CD4-positive, alpha-beta T cell (primary cell): Measurements from ENCODE around the gene XPO5. TPM values are rescaled to one million over a fixed set of nuclear protein-coding genes. Genes with fewer than 3 reads are reported as not detected.

Experiments used
- ATAC-seq: fragments of 200-7000 bp; cut with Tn5 transposase; one replicate; pipeline ENCODE4 v1.10.0; 2022; ENCODE audit warnings: mild to moderate bottlenecking; ENCODE audit not compliant: poor library complexity
- CTCF ChIA-PET: fragments of 350-600 bp; sonication (Branson Sonifier 250); formaldehyde crosslinking; loops from one replicate; lab custom pipeline; 2021; ENCODE audit warnings: antibody characterized with exemption, inconsistent platforms; lab: Charles Lee
- POLR2A ChIA-PET: fragments of 350-600 bp; sonication (Branson Sonifier 250); formaldehyde crosslinking; loops from one replicate; lab custom pipeline; 2021; ENCODE audit warnings: antibody characterized with exemption, inconsistent platforms; lab: Charles Lee
- DNase-seq, 14 experiments: peaks; one replicate each; pipeline ENCODE4 v3.0.0-alpha.2; 2013 to 2020; ENCODE audit warnings: mixed read lengths in 2 of 14
- H3K27ac ChIP-seq, 2 donors: one replicate each; pipeline versions ENCODE4 v1.5.1 to v1.7.0; 2013; ENCODE audit warnings: low read length in 2 of 2, low read depth in 1 of 2, mild to moderate bottlenecking in 1 of 2
- H3K27me3 ChIP-seq, 2 experiments: 1 replicate in 1 of 2; 2 replicates in 1 of 2; pipeline versions ENCODE4 v1.6.1 to v1.7.0; 2013; ENCODE audit warnings: low read length in 2 of 2, control low read depth in 1 of 2, mild to moderate bottlenecking in 1 of 2, moderate library complexity in 1 of 2; ENCODE audit not compliant: insufficient read depth in 2 of 2, control insufficient read depth in 1 of 2
- H3K36me3 ChIP-seq: one replicate; pipeline ENCODE4 v1.6.1; 2013; ENCODE audit warnings: low read length, control low read depth; ENCODE audit not compliant: insufficient read depth
- H3K4me1 ChIP-seq: one replicate; pipeline ENCODE4 v1.6.1; 2013; ENCODE audit warnings: low read length, control low read depth; ENCODE audit not compliant: insufficient read depth
- H3K4me3 ChIP-seq: one replicate; pipeline ENCODE4 v1.5.1; 2013; ENCODE audit warnings: mild to moderate bottlenecking, low read length, moderate library complexity
- H3K9me3 ChIP-seq, 2 experiments: 1 replicate in 1 of 2; 2 replicates in 1 of 2; pipeline versions ENCODE4 v1.6.1 to v1.7.0; 2013; ENCODE audit warnings: low read length in 2 of 2, mild to moderate bottlenecking in 2 of 2, control low read depth in 1 of 2, moderate library complexity in 1 of 2; ENCODE audit not compliant: control insufficient read depth in 1 of 2, insufficient read depth in 1 of 2
- H3K27ac Mint-ChIP-seq: one replicate; pipeline ENCODE4 v1.8.0; 2020; ENCODE audit warnings: mixed read lengths
- H3K27me3 Mint-ChIP-seq: one replicate; pipeline ENCODE4 v1.8.0; 2021; ENCODE audit warnings: mixed read lengths
- H3K36me3 Mint-ChIP-seq: one replicate; pipeline ENCODE4 v1.8.0; 2021; ENCODE audit warnings: low read depth, mixed read lengths
- H3K4me1 Mint-ChIP-seq: one replicate; pipeline ENCODE4 v1.8.0; 2021; ENCODE audit warnings: low read depth, mixed read lengths
- H3K4me3 Mint-ChIP-seq: one replicate; pipeline ENCODE4 v1.8.0; 2020; ENCODE audit warnings: mild to moderate bottlenecking, mixed read lengths
- H3K9me3 Mint-ChIP-seq: one replicate; pipeline ENCODE4 v1.8.0; 2020; ENCODE audit warnings: mixed read lengths
- CTCF ChIP-seq: fragments of 200-600 bp; IDR thresholded peaks from one replicate; pipeline ENCODE4 v1.8.0; 2022; ENCODE audit warnings: antibody characterized with exemption, mild to moderate bottlenecking
- intact Hi-C, 2 experiments: fragments of 100-400 bp; cut with DNase I in 1 of 2; cut with micrococcal nuclease in 1 of 2; formaldehyde crosslinking; loops; one replicate each; pipeline versions ENCODE4 v1.15.1 to v1.9.0; 2023 to 2025; cut with DNase I, micrococcal nuclease
- total RNA-seq, 174 experiments: library from RNA in 2 of 174; stranded (reverse) in 2 of 174; gene quantifications; one replicate each; pipeline ENCODE4 v1.2.3 and lab custom pipeline; 2021 to 2026

XPO5 gene
- total RNA-seq, 2 experiments from 2014 or later = 26.8 to 31.2 TPM

GRCh38 chr6:43488667-43489276 is 87.1 kb downstream of the XPO5 start:
- no peak for DNase-seq
- intact Hi-C loops = no loop called here
- Mint-ChIP-seq H3K27me3 (no peaks in the 10 kb centered on the region), H3K36me3 (peaks cover 26% of the 10 kb centered on the region), H3K4me1 (peaks cover 20% of the 10 kb centered on the region), H3K27ac (no peak overlapping the region), H3K4me3 (no peak overlapping the region), H3K9me3 (no peaks in the 10 kb centered on the region)
- CTCF ChIA-PET = no interaction called here
- POLR2A ChIA-PET = no interaction called here
- Histone ChIP-seq H3K27ac (no peak overlapping the region), H3K36me3 (peaks cover 23% of the 10 kb centered on the region), H3K27me3 (no peaks in the 10 kb centered on the region), H3K4me1 (peaks cover 12% of the 10 kb centered on the region), H3K9me3 (no peaks in the 10 kb centered on the region), H3K4me3 (no peak overlapping the region)
- no peak for TF ChIP-seq CTCF
- ATAC-seq = no peak

GRCh38 chr6:43481591-43482236 is 94.1 kb downstream of the XPO5 start:
- Histone ChIP-seq H3K9me3 (no peaks in the 10 kb centered on the region), H3K27ac (no peak overlapping the region), H3K4me3 (no peak overlapping the region), H3K36me3 (peaks cover 6% of the 10 kb centered on the region), H3K4me1 (peaks cover 31% of the 10 kb centered on the region), H3K27me3 (no peaks in the 10 kb centered on the region)
- no peak for TF ChIP-seq CTCF
- ChIA-PET CTCF (interaction anchor here (0.7 to 1.1 kb wide), 2 partner anchors 25 to 206 kb away, joined by 3 read pairs; partner anchors contain the start of gene MRPS18A), POLR2A (no interaction called here)
- H3K36me3 Mint-ChIP-seq = peaks cover 21% of the 10 kb centered on the region
- DNase-seq (no peak), ATAC-seq (no peak)
- no peak overlapping the region for H3K27ac Mint-ChIP-seq
- no peaks in the 10 kb centered on the region for H3K9me3 Mint-ChIP-seq
- no peaks in the 10 kb centered on the region for H3K27me3 Mint-ChIP-seq
- intact Hi-C loops = no loop called here
- no peak overlapping the region for H3K4me3 Mint-ChIP-seq
- H3K4me1 Mint-ChIP-seq = peaks cover 52% of the 10 kb centered on the region

- H3K9me3 ChIP-seq = no peaks in the 10 kb centered on the region
- no peak for TF ChIP-seq CTCF
- intact Hi-C loops = no loop called here
- CTCF ChIA-PET = interaction anchor here (0.7 to 1.1 kb wide), 2 partner anchors 25 to 207 kb away, joined by 3 read pairs; partner anchors contain the start of gene MRPS18A
- ATAC-seq (no peak), DNase-seq (no peak)
- Mint-ChIP-seq H3K27ac (no peak overlapping the region), H3K36me3 (peaks cover 21% of the 10 kb centered on the region), H3K9me3 (no peaks in the 10 kb centered on the region), H3K4me3 (no peak overlapping the region), H3K4me1 (peaks cover 54% of the 10 kb centered on the region), H3K27me3 (no peaks in the 10 kb centered on the region)
- no peaks in the 10 kb centered on the region for H3K27me3 ChIP-seq
- H3K27ac ChIP-seq = no peak overlapping the region
- H3K4me3 ChIP-seq = no peak overlapping the region
- H3K4me1 ChIP-seq = peaks cover 32% of the 10 kb centered on the region
- H3K36me3 ChIP-seq = peaks cover 4% of the 10 kb centered on the region
- POLR2A ChIA-PET = no interaction called here
Observed at GRCh38 chr6:43481075-43481474, 94.8 kb downstream of the XPO5 start.
